ENCODE measurements around the gene PCDHA7. TPM values are rescaled to one million over a fixed set of nuclear protein-coding genes. Genes with fewer than 3 reads are reported as not detected.
"Not testable (repeated sequence)": the region's sequence is repeated elsewhere in the genome, so short reads cannot be mapped to it uniquely, and the experiment has no call there.

PCDHA7 gene
- total RNA-seq, 1 experiment from 2014 or later: not detected

- intact Hi-C loops (cut with micrococcal nuclease; ENCODE audit: unreplicated experiment): no loop called here
- H3K27me3 ChIP-seq (replicated peaks; ENCODE audit: control insufficient read depth, insufficient read depth, low read length): no peaks in the 10 kb centered on the region
Observed at GRCh38 chr5:140823475-140823874, 10.6 kb upstream of the PCDHA7 start.

GRCh38 chr5:140827704-140828361 lies 6.2 kb upstream of the PCDHA7 start, which contains the start of gene PCDHA6:
Gene PCDHA6, plus strand, starts transcription at chr5:140827960. Its CDS starts 132 bp downstream, at chr5:140828092.
- no peaks in the 10 kb centered on the region; the same call in none of the 2 replicates for H3K9me3 ChIP-seq
- H3K27ac Mint-ChIP-seq (ENCODE audit: unreplicated experiment): no peak within 1 kb of the TSS
- BruUV-seq (replicated peaks): no TSS peak
- no peak within 1 kb of the TSS for H3K4me3 Mint-ChIP-seq (ENCODE audit: unreplicated experiment)
- ChIA-PET POLR2A (no interaction called here), CTCF (no interaction called here)
- DNase-seq: no peak
- no peaks in the 10 kb centered on the region for H3K36me3 Mint-ChIP-seq (ENCODE audit: insufficient read depth, unreplicated experiment)
- no peaks in the 10 kb centered on the region for H3K27me3 ChIP-seq (replicated peaks; ENCODE audit: control insufficient read depth, insufficient read depth, low read length)
- no peak for TF ChIP-seq CTCF (IDR thresholded peaks at IDR 0.05; ENCODE audit: insufficient read depth in 1 of 2, low read depth in 1 of 2, low read length in 1 of 2, severe bottlenecking in 1 of 2, unreplicated experiment in 1 of 2)
- H3K9me3 Mint-ChIP-seq (ENCODE audit: unreplicated experiment): peaks cover 8% of the 10 kb centered on the region
- H3K4me3 ChIP-seq (ENCODE audit: low read depth, low read length): no peak within 1 kb of the TSS
- H3K36me3 ChIP-seq (ENCODE audit: control insufficient read depth, insufficient read depth, low read length): no peaks in the 10 kb centered on the region
- H3K27me3 Mint-ChIP-seq (ENCODE audit: insufficient read depth, unreplicated experiment): no peaks in the 10 kb centered on the region
- H3K4me1 ChIP-seq: no peaks in the 10 kb centered on the region
- intact Hi-C loops (cut with micrococcal nuclease; ENCODE audit: unreplicated experiment): no loop called here
- H3K4me1 Mint-ChIP-seq (ENCODE audit: low read depth, unreplicated experiment): no peaks in the 10 kb centered on the region

More at GRCh38 chr5:140823475-140823874, 10.6 kb upstream of the PCDHA7 start:
- no peak overlapping the region for H3K27ac Mint-ChIP-seq (ENCODE audit: unreplicated experiment)
- no peaks in the 10 kb centered on the region for H3K36me3 Mint-ChIP-seq (ENCODE audit: insufficient read depth, unreplicated experiment)
- no TSS peak for BruUV-seq (replicated peaks)
- H3K4me3 ChIP-seq (ENCODE audit: low read depth, low read length): no peak overlapping the region
- H3K9me3 ChIP-seq: no peaks in the 10 kb centered on the region
- DNase-seq: no peak
- CTCF ChIA-PET: no interaction called here
- no peaks in the 10 kb centered on the region for H3K4me1 Mint-ChIP-seq (ENCODE audit: low read depth, unreplicated experiment)
- no peaks in the 10 kb centered on the region for H3K27me3 Mint-ChIP-seq (ENCODE audit: insufficient read depth, unreplicated experiment)
- no peaks in the 10 kb centered on the region for H3K4me1 ChIP-seq
- H3K9me3 Mint-ChIP-seq (ENCODE audit: unreplicated experiment): peaks cover 8% of the 10 kb centered on the region
- no peak for TF ChIP-seq CTCF (IDR thresholded peaks at IDR 0.05; ENCODE audit: insufficient read depth in 1 of 2, low read depth in 1 of 2, low read length in 1 of 2, severe bottlenecking in 1 of 2, unreplicated experiment in 1 of 2)
- H3K36me3 ChIP-seq (ENCODE audit: control insufficient read depth, insufficient read depth, low read length): no peaks in the 10 kb centered on the region
- H3K4me3 Mint-ChIP-seq (ENCODE audit: unreplicated experiment): no peak overlapping the region
- POLR2A ChIA-PET: no interaction called here

DNA sequence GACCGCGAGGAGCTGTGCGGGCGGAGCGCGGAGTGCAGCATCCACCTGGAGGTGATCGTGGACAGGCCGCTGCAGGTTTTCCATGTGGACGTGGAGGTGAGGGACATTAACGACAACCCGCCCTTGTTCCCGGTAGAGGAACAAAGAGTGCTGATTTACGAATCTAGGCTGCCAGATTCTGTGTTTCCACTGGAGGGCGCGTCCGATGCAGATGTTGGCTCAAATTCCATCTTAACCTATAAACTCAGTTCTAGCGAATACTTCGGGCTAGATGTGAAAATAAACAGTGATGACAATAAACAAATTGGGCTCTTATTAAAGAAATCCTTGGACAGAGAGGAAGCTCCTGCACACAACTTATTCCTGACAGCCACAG lies 5.7 kb upstream of the PCDHA7 start:
- Histone ChIP-seq H3K36me3 (ENCODE audit: control insufficient read depth, insufficient read depth, low read length) (no peaks in the 10 kb centered on the region), H3K4me1 (no peaks in the 10 kb centered on the region), H3K27me3 (replicated peaks; ENCODE audit: control insufficient read depth, insufficient read depth, low read length) (no peaks in the 10 kb centered on the region), H3K4me3 (ENCODE audit: low read depth, low read length) (no peak overlapping the region), H3K9me3 (no peaks in the 10 kb centered on the region; the same call in none of the 2 replicates)
- ChIA-PET CTCF (no interaction called here), POLR2A (no interaction called here)
- TF ChIP-seq CTCF (IDR thresholded peaks at IDR 0.05; ENCODE audit: insufficient read depth in 1 of 2, low read depth in 1 of 2, low read length in 1 of 2, severe bottlenecking in 1 of 2, unreplicated experiment in 1 of 2): no peak
- no peak for DNase-seq
- Mint-ChIP-seq H3K4me1 (ENCODE audit: low read depth, unreplicated experiment) (no peaks in the 10 kb centered on the region), H3K27me3 (ENCODE audit: insufficient read depth, unreplicated experiment) (no peaks in the 10 kb centered on the region), H3K36me3 (ENCODE audit: insufficient read depth, unreplicated experiment) (no peaks in the 10 kb centered on the region), H3K27ac (ENCODE audit: unreplicated experiment) (no peak overlapping the region), H3K9me3 (ENCODE audit: unreplicated experiment) (peaks cover 8% of the 10 kb centered on the region), H3K4me3 (ENCODE audit: unreplicated experiment) (no peak overlapping the region)
- no TSS peak for BruUV-seq (replicated peaks)
- intact Hi-C loops (cut with micrococcal nuclease; ENCODE audit: unreplicated experiment): no loop called here

- H3K4me3 ChIP-seq (ENCODE audit: low read depth, low read length); CTCF ChIA-PET; H3K36me3 ChIP-seq (ENCODE audit: control insufficient read depth, insufficient read depth, low read length); H3K27me3 Mint-ChIP-seq (ENCODE audit: insufficient read depth, unreplicated experiment); H3K9me3 Mint-ChIP-seq (ENCODE audit: unreplicated experiment); H3K27me3 ChIP-seq (replicated peaks; ENCODE audit: control insufficient read depth, insufficient read depth, low read length); BruUV-seq (replicated peaks); H3K27ac Mint-ChIP-seq (ENCODE audit: unreplicated experiment); intact Hi-C loops (cut with micrococcal nuclease; ENCODE audit: unreplicated experiment); H3K36me3 Mint-ChIP-seq (ENCODE audit: insufficient read depth, unreplicated experiment); H3K4me1 Mint-ChIP-seq (ENCODE audit: low read depth, unreplicated experiment); POLR2A ChIA-PET; H3K4me3 Mint-ChIP-seq (ENCODE audit: unreplicated experiment); H3K9me3 ChIP-seq; H3K4me1 ChIP-seq; DNase-seq: not testable (repeated sequence)
Observed at GRCh38 chr5:140829511-140830501, 4.3 kb upstream of the PCDHA7 start.

All from Caco-2 (cell line).